Cerebellar nuclear complex (tissue), 1 donor: Measurements from ENCODE around the gene SCGB1D4.

Experiments used
- DNase-seq, 2 experiments: peaks; one replicate each; lab custom pipeline; 2025; lab: John Stamatoyannopoulos, UW

The SCGB1D4 gene

DNA sequence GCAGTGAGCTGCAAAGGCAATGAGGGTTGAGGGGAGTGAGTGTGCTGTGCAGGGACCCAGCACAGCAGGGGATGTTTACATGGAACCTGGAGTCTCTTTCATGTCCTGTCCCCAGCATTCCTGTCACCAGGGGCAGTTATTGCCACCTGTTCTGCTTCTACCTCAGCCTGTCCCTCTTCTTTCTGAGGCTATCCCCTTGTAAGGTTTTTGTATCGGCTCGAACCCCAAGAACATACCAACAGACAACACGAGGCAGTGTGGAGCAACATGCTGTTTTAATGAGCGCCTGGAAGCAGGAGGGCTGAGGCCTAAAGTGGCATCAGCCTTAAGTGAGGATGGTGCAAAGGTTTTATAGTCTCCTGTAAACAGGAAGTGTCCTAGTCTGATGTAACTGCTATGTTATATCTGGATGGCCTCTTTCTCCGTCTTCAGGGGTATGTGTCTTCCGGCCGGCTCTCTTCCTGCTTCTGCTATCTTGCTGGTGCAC is 25.0 kb downstream of the SCGB1D4 start:
- DNase-seq: no peak

DNA sequence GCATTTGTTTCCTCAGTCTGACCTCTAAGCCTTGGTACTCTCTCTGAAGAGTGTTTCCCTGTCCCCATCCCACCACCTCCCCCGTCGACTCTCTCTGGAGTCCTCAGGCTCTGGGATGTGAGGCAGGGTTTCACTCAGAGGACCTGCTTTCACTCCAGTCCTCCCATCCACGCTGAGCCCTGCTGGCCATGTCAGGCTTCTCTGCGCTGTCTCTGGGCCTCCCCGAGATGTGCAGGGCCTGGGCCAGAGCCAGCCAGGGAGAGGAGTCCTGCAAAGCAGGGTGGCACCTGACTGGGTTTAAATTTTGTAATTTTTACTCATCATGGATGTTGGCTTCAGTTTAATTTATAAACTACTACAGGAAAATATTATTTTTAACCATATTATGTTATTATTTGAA is 25.6 kb downstream of the SCGB1D4 start:
- no peak for DNase-seq

DNA sequence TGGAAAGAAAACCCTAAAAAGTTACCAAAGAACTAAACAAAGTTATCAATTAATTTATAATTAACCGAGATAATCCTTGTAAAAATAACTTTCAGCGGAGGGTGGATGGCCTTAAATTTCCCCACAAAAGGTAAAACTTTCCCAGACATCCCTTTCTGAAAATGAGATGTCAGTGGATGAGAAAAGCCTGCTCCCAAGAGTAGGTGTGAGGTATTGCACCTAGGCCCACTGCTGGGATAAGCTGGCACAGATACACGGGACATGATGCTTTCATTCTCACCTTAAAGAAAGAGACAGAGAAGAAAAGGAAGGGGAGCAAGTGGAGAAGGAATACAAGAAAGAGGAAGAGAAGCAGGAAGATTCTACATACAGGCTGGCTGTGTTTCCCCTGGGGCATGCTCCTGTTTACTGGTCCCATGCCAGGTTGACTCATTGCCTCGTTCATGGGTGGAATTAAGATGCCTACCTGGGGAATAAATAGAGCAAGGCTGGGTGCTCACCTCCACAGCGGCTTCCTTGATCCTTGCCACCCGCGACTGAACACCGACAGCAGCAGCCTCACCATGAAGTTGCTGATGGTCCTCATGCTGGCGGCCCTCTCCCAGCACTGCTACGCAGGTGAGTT is 29.1 kb downstream of the SCGB1D4 start, which contains the start of gene SCGB2A2:
Gene SCGB2A2 (plus strand): TSS at position 505 of the 625 bp plus-strand sequence. CDS start 59 bp downstream, at position 564.
- no peak for DNase-seq

DNA sequence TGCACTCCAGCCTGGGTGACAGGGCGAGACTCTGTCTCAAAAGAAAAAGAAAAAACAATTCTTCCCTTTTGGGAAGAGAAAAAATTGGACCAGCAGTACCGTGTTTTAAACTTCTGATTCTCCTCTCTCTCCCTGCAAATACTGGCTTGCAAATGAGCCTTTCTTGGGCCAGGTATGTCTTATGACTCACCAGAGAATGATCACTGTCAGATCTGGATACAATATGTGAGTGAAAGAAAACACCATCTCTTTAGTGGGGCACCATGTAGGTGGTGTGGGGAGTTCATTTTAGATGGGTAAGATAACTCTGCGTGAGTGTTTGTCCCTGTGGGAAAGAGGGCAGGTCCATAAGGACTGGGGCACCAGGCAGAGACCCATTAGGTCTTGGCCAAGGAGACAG is 31.3 kb downstream of the SCGB1D4 start:
- no peak for DNase-seq

DNA sequence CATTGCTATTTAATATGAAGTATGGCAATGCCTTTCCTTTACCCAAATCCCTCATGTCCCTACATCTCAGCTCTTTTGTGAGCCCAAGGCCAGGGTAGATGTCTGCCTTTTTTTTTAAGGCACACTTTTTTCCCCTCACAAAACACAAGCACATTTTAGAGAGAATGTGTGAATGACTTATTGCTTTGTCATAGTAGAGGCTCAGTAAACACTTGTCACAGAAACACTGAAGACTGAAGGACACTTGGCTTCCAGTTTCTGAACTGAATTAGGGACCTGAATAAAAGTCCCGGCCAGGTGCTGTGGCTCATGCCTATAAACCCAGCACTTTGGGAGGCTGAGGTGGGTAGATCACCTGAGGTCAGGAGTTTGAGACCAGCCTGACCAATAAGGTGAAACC is 31.8 kb downstream of the SCGB1D4 start:
- no peak for DNase-seq

DNA sequence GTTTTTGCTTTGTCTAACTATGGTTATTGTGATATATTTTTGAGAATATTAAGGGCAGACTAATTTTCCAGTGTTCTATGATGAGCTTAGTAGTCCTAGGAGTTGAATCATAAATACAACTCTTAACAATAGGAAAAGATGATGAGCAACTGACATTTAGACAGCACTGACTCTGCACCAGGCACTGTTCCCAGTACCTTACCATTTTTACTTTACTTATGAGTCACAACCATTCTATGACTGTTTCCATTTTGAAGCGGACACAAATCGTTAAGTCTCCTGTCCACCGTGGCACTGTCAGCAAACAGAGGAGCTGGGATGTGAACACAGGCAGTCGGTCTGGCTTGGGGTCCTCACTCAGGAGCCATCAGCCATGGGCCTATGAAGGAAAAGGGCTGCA is 32.3 kb downstream of the SCGB1D4 start:
- DNase-seq: no peak

DNA sequence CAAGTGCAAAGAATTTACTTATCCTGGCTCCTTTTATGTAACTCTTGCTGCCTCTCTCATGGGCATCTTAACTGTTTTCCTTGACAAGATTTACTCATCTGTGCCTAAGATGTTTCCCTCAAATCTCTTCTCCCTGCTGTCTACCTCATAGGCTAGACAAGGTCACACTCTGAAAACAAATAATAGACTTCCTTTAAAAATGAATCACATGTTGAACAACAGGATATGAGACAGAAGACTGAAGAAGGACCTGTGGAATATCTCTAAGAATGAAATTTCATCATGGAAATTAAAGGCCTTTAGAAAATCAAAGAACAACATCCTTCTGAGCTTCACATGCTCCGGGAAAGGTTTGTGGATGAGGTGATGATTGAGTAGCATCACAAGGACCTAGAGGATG is 34.9 kb downstream of the SCGB1D4 start:
- no peak for DNase-seq

DNA sequence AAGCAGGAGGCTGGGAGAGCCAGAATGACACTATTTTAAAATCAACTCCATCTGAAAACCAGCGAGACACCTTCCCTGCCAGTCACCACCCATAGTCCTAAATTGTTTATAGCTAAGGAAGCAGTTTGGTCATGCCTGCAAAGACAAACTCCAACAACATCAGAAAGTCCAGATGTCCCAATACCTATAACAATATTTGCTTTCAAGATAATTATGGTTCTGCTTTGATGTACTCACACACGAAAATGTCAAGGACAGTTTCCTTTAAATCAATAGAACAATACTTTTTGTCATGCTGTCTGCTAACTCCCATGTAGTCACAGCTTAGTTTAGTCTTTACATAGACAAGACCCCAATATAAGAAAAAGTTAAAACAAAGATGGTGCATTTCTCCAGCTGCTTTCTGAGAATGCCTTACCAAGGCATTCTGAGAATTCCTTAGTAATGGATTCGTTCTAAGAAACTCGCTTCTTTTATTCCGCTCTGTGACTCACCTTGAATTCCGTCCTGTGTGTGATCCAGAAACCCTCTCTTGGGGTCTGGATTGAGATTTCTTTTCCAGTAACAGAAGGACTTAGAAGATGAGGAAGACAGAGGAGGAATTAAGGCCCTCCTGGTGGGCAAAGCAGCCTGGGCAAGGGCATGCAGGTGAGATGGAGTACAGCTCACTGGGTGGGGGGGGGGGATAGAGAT is 38.5 kb downstream of the SCGB1D4 start:
- DNase-seq: no peak

DNA sequence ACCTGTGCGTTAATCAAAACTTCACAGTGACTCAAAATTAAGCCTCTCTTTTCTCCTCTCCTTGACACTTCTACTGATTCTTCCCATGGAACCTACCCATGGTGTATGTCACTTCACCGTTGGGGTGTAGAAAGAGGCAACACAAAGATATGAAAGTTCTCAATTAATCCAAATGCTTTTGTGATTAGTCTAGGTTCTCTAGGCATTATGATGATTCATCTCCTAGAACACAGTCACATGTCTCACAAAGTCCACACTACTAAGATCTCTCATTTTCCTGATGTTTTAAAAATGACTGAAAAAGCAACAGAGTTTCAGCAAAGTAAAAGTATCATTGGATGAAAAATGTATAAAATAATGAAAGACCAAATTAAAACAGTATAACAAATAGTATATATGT is 42.6 kb downstream of the SCGB1D4 start:
- DNase-seq: no peak

DNA sequence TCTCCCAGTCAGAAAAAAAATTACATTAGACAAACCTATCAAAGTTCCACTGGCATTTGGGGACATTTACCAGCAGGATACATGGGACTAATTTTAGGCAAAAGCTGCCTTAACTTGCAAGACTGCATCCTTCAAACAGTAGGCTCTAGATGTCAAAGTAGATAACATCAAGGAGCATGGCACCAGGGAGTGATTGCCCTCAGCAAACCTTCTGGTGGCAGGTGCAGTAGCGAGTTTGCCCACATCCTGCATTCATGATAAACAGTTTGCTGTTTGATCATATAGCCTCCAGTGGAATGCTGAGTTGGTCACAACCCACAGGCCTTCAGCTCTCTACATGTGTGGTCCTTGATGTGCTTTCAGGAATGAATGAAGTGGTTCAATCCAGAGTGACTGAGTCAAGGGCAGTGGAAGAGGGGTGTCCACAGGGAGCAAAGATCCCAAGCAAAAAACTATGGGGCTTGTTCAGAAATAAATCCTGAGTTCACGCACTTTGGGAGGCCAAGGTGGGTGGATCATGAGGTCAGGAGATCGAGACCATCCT is 44.8 kb downstream of the SCGB1D4 start:
- no peak for DNase-seq

DNA sequence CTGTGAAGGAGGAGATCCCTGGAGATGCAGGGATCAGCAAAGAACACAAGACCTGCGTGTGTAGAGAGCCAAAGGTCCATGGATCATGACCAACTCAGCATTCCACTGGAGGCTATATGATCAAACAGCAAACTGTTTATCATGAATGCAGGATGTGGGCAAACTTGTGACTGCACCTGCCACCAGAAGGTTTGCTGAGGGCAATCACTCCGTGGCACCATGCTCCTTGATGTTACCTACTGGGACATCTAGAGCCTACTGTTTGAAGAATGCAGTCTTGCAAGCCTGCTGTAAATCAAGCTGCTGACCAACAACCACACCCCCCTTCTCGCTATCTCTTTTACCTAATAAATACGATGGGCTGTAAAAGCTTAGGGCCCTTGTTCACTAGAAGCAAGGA is 47.2 kb downstream of the SCGB1D4 start:
- no peak for DNase-seq
